ENCODE results near the gene KSR1.

- no peak for TF ChIP-seq POLR2A (IDR thresholded peaks at IDR 0.05; ENCODE audit: low read depth, low read length)
- no peak for TF ChIP-seq POLR2AphosphoS5 (IDR thresholded peaks at IDR 0.05; ENCODE audit: low read depth, low read length)
Measured at GRCh38 chr17:27454089-27454488, 2.2 kb upstream of the KSR1 start.
